GM15510 (cell line): ENCODE measurements around the gene PCDHB10.
"Not testable (repeated sequence)": the region's sequence is repeated elsewhere in the genome, so short reads cannot be mapped to it uniquely, and the experiment has no call there.

Source experiments
- POLR2A ChIP-seq: IDR thresholded peaks from 3 replicates; pipeline ENCODE4 v1.6.1; 2011; ENCODE audit warnings: borderline replicate concordance; ENCODE audit not compliant: insufficient read length; ENCODE audit errors: extremely low read depth

The PCDHB10 gene

GRCh38 chr5:141192110-141192725 lies at the start of gene PCDHB10:
Gene PCDHB10 (plus strand): TSS chr5:141192353. CDS start chr5:141192553, 200 bp downstream.
- TF ChIP-seq POLR2A, result no peak

GRCh38 chr5:141149812-141150211 lies 42.3 kb upstream of the PCDHB10 start, which contains the start of gene PCDHB6:
Gene PCDHB6 (plus strand): TSS chr5:141150057. CDS start chr5:141150258, 201 bp downstream.
- no peak for TF ChIP-seq POLR2A

GRCh38 chr5:141150224-141150992 lies 41.7 kb upstream of the PCDHB10 start:
- no peak for TF ChIP-seq POLR2A

- TF ChIP-seq POLR2A, result no peak
Observed at GRCh38 chr5:141150993-141151325, 41.2 kb upstream of the PCDHB10 start.

- TF ChIP-seq POLR2A, result no peak
Observed at GRCh38 chr5:141155540-141156374, 36.4 kb upstream of the PCDHB10 start.

GRCh38 chr5:141172381-141173204 lies 19.6 kb upstream of the PCDHB10 start, which contains the start of gene PCDHB7:
Gene PCDHB7 (plus strand): TSS chr5:141172644. CDS start chr5:141172836, 192 bp downstream.
- no peak for TF ChIP-seq POLR2A

- no peak for TF ChIP-seq POLR2A
Observed at GRCh38 chr5:141175933-141176332, 16.2 kb upstream of the PCDHB10 start.

- not testable (repeated sequence) for TF ChIP-seq POLR2A
Observed at GRCh38 chr5:141177577-141178191, 14.5 kb upstream of the PCDHB10 start, which contains the start of gene PCDHB8. Gene PCDHB8 (plus strand): TSS chr5:141177790. CDS start chr5:141178035, 245 bp downstream.

GRCh38 chr5:141180313-141180712 lies 11.8 kb upstream of the PCDHB10 start:
- no peak for TF ChIP-seq POLR2A

- no peak for TF ChIP-seq POLR2A
Observed at GRCh38 chr5:141182248-141182647, 9.9 kb upstream of the PCDHB10 start, which contains the start of gene PCDHB16. Gene PCDHB16 (plus strand): TSS chr5:141182387. CDS start chr5:141182560, 173 bp downstream.

- no peak for TF ChIP-seq POLR2A
Observed at GRCh38 chr5:141186897-141187512, 5.1 kb upstream of the PCDHB10 start, which contains the start of gene PCDHB9. Gene PCDHB9 (plus strand): TSS chr5:141187161. CDS start chr5:141187319, 158 bp downstream.

- TF ChIP-seq POLR2A, result no peak
Observed at GRCh38 chr5:141196363-141196762, 4.2 kb downstream of the PCDHB10 start.

- no peak for TF ChIP-seq POLR2A
Observed at GRCh38 chr5:141199359-141200235, 7.4 kb downstream of the PCDHB10 start, which contains the start of gene PCDHB11. Gene PCDHB11 (plus strand): TSS chr5:141199627. CDS start chr5:141199775, 148 bp downstream.

GRCh38 chr5:141208478-141208877 lies 16.3 kb downstream of the PCDHB10 start, which contains the start of gene PCDHB12:
Gene PCDHB12 (plus strand): TSS chr5:141208719. CDS start chr5:141208908, 189 bp downstream.
- no peak for TF ChIP-seq POLR2A
